ENCODE data around the gene IL19.

The IL19 gene

DNA sequence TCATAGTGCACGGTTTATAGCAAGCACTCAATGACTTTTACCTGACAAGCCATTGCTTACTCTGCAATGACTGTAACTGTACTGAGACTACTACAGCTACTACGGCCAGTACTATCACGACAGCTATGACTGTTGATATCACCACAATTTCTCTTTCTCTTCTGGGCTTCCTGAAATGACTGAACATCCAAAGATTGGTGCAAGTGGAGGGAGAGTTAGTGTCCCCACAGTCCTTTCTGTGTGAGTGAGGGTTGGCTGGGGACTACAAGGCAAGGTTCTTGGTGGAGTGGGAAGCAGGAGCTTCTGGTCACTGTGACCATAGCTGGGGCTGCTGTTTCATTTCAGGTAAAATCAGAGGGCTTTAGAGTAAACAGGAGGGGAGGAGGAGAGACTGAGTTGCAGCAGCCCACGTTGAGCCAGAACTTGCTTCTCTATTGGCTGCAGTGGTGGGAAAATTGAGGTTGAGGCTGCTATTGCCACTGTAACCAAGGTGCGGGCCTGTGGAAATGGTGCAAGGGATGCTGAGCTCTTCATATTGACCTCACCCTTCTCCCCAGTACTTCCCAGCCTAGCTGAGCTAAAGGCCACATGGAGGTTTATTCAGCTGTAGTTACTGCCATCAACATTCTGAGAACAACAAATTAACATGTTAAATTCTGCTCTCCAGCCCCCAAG lies 15.8 kb downstream of the IL19 start:
- TF ChIP-seq CTCF (IDR thresholded peaks at IDR 0.05; ENCODE audit: low read depth, low read length, missing control alignments), result no peak
- DNase-seq (ENCODE audit: low read depth), result no peak
- no peak overlapping the region for H3K4me3 ChIP-seq (ENCODE audit: low read depth, low read length)

- H3K4me3 ChIP-seq (ENCODE audit: low read depth, low read length), result no peak overlapping the region
- TF ChIP-seq CTCF (IDR thresholded peaks at IDR 0.05; ENCODE audit: low read depth, low read length, missing control alignments), result no peak
- no peak for DNase-seq (ENCODE audit: low read depth)
These were observed 17.3 kb downstream of the IL19 start for GRCh38 chr1:206787891-206788290.

GRCh38 chr1:206788487-206789050 lies 18.0 kb downstream of the IL19 start:
- no peak for DNase-seq (ENCODE audit: low read depth)
- TF ChIP-seq CTCF (IDR thresholded peaks at IDR 0.05; ENCODE audit: low read depth, low read length, missing control alignments), result no peak
- H3K4me3 ChIP-seq (ENCODE audit: low read depth, low read length), result no peak overlapping the region

GRCh38 chr1:206790502-206791250 lies 20.1 kb downstream of the IL19 start:
- TF ChIP-seq CTCF (IDR thresholded peaks at IDR 0.05; ENCODE audit: low read depth, low read length, missing control alignments), result no peak
- no peak for DNase-seq (ENCODE audit: low read depth)
- H3K4me3 ChIP-seq (ENCODE audit: low read depth, low read length), result no peak overlapping the region; the same call in 1 of the 2 replicates

GRCh38 chr1:206792939-206793607 lies 22.5 kb downstream of the IL19 start:
- no peak for DNase-seq (ENCODE audit: low read depth)
- TF ChIP-seq CTCF (IDR thresholded peaks at IDR 0.05; ENCODE audit: low read depth, low read length, missing control alignments), result no peak
- H3K4me3 ChIP-seq (ENCODE audit: low read depth, low read length), result no peak overlapping the region; the same call in 1 of the 2 replicates

DNA sequence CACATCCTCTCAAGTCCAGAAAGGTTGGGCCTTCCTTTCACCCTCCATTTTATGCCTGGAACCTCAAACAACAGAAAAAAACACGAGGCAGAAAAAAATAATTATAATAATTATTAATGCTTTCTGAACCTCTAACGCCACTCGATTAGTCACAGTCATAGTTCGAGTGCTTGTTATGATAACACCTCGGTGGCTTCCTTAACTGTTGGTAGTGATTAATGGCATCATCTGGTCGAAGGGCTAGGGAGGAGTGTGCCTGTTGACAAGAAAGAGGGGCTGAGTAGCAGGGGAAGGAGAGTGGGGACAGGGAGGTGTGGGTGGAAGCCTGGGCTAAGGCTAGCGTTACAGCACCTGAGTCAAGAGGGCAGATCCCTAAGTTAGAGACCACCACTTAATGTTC lies 23.0 kb downstream of the IL19 start:
- no peak overlapping the region for H3K4me3 ChIP-seq (ENCODE audit: low read depth, low read length)
- TF ChIP-seq CTCF (IDR thresholded peaks at IDR 0.05; ENCODE audit: low read depth, low read length, missing control alignments), result no peak
- no peak for DNase-seq (ENCODE audit: low read depth)
